DMS153 treated with DMSO at 0.1 percent for 48 hours (cell line): ENCODE results near the gene SIGLEC7.

Experiments
- DNase-seq: peaks from one replicate; lab custom pipeline; 2025; ENCODE audit not compliant: unreplicated experiment; lab: John Stamatoyannopoulos, UW

SIGLEC7 gene

DNA sequence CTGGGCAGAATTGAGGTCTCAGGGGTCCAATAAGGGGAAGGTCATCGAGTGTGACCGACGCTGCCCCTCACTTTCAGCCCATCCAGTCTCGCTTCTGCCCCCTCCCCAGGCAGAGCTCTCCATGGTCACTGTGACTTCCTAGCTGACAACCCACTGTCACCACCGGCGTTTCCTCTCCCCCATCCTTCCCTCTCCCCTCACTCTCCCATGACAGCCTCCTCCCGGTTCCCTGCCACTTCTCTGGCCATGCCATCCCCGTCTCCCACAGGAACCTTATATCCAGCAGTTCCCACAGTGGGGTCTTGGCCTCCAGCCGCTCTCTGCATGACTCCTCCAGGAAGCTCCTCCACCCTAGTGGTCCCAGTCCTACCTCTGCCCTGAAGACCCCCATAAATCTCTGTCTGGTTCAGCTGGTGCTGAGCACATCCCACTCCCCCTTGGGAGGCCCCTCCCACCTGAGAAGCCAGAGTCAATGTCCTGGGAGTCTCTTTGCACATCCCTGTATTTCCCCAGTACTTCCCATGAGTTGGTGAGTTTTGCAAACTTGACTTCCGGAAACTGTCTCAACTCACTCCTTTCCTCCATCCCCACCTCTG lies 58.1 kb downstream of the SIGLEC7 start:
- no peak for DNase-seq

DNA sequence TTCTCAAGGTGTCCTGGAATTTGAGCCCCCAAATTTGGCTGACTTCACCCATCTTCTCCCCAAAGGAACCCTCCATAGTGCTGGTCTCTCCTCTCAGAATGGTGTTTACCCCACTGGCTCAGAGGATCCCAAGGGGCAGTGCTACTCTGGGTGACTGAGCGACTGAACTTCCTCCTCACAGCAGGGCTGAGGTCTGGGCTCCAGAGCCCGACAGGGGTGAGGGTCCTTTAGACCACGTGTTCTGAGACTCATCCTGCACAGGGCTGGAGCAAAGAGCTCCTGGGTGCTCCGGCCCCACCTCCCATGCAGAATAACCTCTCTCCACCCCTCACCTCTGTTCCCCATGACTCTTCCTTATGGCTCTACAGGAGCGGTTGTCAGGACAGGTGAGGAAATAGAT lies 59.6 kb downstream of the SIGLEC7 start:
- no peak for DNase-seq
